GM20431 (cell line): ENCODE measurements around the gene HEXA.
"Not testable (repeated sequence)": the region's sequence is repeated elsewhere in the genome, so short reads cannot be mapped to it uniquely, and the experiment has no call there.

ENCODE experiments used
- in situ Hi-C: fragments of 300-500 bp; cut with MseI, MboI; formaldehyde crosslinking; loops from one replicate; pipeline ENCODE4 v1.15.0; 2020; ENCODE audit warnings: low sequenced_read_pairs; ENCODE audit not compliant: unreplicated experiment

The HEXA gene

GRCh38 chr15:72375846-72376581, at the start of gene HEXA:
TSS of gene HEXA (minus strand) at chr15:72376014. CDS start at chr15:72375972, 42 bp downstream.
- in situ Hi-C loops: no loop called here

- in situ Hi-C loops: no loop called here
Measured at GRCh38 chr15:72423256-72423655, 47.4 kb upstream of the HEXA start.

DNA sequence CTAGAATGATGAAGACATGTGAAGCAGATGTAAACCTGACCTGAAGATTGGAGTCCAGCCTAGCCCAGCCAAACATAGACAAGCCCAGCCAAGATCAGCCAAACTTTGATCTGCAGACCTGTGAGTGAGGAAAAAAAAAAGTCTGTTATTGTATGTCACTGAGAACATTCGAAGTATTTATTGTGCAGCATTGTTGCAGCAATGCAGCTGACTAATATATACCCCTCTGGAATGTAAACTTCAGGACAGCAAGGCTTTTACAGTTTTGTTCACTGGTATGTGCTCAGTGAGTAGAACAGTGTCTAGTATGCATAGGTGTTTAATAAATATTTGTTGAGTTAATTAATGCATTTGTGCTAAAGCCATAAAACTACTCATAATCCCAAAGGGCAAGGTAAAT, 45.7 kb upstream of the HEXA start:
- in situ Hi-C loops: no loop called here

GRCh38 chr15:72420576-72420975, 44.8 kb upstream of the HEXA start:
- in situ Hi-C loops: no loop called here

DNA sequence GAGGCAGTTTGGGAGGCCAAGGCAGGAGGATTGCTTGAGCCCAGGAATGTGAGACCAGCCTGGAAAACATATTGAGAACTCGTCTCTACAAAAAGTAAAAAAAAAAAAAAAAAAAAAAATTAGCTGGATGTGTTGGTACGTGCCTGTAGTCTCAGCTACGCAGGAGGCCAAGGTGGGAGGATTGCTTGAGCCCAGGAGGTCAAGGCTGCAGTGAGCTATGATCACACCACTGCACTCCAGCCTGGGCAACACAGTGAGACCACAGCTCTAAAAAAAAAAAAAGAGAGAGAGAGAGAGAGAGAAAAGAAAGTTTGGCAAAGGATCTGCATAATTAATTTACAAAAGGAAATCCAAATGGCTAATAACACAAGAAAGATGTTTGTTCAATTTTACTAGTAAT, 44.0 kb upstream of the HEXA start:
- in situ Hi-C loops: not testable (repeated sequence)

- in situ Hi-C loops: no loop called here
Measured at GRCh38 chr15:72415304-72415703, 39.5 kb upstream of the HEXA start.

DNA sequence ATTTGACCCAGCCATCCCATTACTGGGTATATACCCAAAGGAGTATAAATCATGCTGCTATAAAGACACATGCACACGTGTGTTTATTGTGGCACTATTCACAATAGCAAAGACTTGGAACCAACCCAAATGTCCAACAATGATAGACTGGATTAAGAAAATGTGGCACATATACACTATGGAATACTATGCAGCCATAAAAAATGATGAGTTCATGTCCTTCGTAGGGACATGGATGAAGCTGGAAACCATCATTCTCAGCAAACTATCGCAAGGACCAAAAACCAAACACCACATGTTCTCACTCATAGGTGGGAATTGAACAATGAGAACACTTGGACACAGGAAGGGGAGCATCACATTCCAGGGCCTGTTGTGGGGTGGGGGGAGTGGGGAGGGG, 37.5 kb upstream of the HEXA start:
- in situ Hi-C loops: not testable (repeated sequence)

DNA sequence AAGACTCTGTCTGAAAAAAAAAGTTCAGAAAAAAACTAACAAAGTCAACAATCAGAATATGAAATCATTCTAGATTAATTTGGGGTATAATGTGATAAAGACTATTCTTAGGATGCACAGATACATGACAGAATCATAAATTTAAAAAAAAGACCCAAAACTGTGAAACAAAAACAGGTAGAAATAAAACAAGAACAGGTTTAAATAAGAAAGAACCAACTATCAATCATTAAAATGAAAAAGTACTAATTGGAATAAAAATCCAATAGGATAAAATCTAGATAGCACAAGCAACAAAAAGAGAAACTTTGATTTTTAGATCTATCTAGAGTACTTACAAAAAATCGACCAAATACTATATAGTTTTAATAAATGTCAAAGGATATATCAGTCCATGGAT, 35.7 kb upstream of the HEXA start:
- in situ Hi-C loops: no loop called here

DNA sequence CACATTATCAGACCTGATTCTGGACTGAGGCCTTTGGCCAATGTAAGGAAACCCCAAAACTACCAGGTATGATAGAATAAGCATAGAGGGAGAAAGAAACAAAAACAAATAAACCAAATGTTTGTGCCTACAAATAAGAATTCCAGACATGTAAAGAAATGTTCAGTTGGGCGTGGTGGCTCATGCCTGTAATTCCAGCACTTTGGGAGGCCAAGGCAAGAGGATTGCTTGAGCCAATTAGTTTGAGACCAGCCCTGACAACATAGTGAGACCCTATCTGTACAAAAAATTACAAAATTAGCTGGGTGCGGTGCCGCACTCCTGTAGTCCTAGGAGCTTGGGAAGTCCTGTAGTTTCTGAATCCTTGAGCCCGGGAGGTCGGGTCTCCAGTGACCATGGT, 35.3 kb upstream of the HEXA start:
- in situ Hi-C loops: no loop called here

GRCh38 chr15:72406936-72407335, 31.1 kb upstream of the HEXA start:
- in situ Hi-C loops: no loop called here

GRCh38 chr15:72404841-72405240, 29.0 kb upstream of the HEXA start:
- in situ Hi-C loops: no loop called here

GRCh38 chr15:72404356-72404755, 28.5 kb upstream of the HEXA start:
- in situ Hi-C loops: no loop called here

GRCh38 chr15:72402726-72403125, 26.9 kb upstream of the HEXA start:
- in situ Hi-C loops: no loop called here

DNA sequence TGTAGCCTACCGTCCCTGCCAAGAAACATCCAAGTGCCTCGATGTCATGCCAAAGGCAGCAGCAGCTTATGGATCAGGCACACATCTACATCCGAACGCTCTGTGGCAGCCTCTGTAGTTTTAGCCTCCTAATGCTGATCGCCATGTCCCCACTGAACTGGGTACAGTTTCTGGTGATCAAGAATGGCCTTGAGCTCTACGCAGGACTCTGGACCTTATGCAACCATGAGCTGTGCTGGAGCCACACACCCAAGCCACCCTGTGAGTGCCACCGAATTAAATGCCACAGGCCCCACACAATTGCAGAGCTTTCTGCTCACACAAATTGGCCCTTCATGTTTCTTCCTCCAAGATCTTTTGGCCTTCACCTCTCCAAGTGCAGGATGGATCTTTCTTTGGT, 22.8 kb upstream of the HEXA start:
- in situ Hi-C loops: no loop called here

DNA sequence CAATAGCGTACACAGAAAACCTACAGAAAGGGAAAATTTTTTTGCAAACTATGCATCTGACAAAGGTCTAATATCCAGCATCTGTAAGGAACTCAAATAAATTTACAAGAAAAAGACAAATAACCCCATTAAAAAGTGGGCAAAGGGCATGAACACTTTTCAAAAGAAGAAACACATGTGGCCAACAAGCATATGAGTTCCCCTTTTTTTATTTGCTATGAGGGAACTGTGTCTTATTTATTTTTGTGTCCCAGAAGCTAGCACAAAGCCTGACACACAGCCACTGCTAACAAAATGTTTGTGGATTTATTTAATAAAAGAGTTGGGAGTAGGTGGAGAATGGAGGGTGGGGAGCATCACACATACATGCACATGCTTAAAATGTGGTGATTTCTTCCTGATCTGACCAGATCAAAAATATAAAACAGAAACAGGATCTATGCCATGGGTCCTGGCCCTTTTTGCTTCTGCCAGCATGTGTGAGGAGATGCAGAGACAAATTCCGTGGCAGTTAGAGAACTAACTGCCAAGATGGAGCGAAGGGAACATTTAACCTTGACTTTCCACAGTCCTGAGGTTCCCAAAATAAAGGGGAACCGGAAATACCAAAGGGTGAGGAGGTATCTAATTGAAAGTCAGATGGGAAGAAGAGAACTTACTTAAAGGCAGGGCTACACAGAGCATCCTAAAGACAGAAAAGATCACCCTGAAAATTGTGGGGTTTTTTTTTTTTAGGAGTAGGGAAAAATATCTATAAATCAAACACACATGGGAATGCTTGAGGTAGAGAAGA, 22.2 kb upstream of the HEXA start, which contains the start of gene TMEM202:
TSS of gene TMEM202 (plus strand) at position 510 of the 793 bp plus-strand sequence. CDS start at position 532, 22 bp downstream.
- in situ Hi-C loops: no loop called here

- in situ Hi-C loops: not testable (repeated sequence)
Measured at GRCh38 chr15:72396331-72396730, 20.5 kb upstream of the HEXA start.

DNA sequence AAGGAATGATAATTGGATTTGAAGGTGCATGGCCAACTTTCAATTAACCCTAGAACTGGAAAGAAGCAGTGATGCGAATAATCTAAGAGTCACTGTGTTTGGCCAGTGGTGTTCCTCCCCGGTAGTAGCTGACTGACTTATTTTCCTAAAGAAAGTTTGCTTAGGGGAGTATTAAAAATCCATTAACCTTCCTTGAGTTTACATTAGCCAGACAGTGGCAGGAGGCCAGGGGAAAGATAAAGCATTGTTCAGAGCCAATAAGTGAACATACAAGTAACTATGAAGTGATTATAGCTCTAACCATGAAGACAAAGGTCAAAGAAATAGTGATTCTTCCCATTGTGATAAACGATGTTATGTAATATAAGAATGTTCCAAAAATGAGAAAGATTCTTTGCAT, 13.4 kb upstream of the HEXA start:
- in situ Hi-C loops: no loop called here

- in situ Hi-C loops: no loop called here
Measured at GRCh38 chr15:72387741-72388140, 11.9 kb upstream of the HEXA start.

- in situ Hi-C loops: no loop called here
Measured at GRCh38 chr15:72382146-72382545, 6.3 kb upstream of the HEXA start.

GRCh38 chr15:72380743-72381142, 4.9 kb upstream of the HEXA start:
- in situ Hi-C loops: no loop called here

DNA sequence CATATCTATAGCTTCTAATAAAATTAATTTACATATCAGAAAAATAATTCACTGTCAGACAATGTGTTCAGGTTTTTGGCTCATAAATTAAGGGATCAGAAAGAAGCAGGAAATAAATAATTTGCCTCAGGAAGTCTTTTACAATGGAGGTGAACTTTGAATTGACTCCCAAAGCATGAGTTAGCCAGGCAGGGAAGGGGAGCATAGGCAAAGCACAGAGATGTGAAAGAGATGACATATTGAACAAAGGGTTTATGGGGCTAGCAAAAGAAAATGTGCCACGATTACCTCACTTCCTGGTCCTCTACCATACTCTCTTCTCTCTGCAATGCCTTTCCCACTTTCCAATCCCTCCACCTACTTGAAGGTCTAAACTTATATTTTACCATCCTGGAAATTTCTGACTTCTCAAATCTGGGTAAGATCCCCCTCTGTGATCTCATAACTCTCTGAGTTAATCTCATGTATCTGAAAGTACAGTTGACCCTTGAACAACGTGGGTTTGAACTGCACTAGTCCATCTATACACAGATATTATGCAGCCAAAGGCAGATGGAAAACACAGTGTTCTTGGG, 4.1 kb upstream of the HEXA start:
- in situ Hi-C loops: no loop called here
